Ishikawa (cell line): ENCODE measurements around the gene PDCD1.

Source experiments
- CREB1 ChIP-seq: IDR thresholded peaks from 2 replicates; pipeline ENCODE4 v1.6.1; 2012; ENCODE audit warnings: low read depth
- EGR1 ChIP-seq: IDR thresholded peaks from 2 replicates; pipeline ENCODE4 v1.6.1; 2012
- EP300 ChIP-seq: IDR thresholded peaks from 2 replicates; pipeline ENCODE4 v1.6.1; 2012; ENCODE audit warnings: borderline replicate concordance
- FOXM1 ChIP-seq: IDR thresholded peaks from 2 replicates; pipeline ENCODE4 v1.6.1; 2012; ENCODE audit warnings: low read depth, borderline replicate concordance
- NFIC ChIP-seq: IDR thresholded peaks from 2 replicates; pipeline ENCODE4 v1.6.1; 2012
- RAD21 ChIP-seq: IDR thresholded peaks from 2 replicates; pipeline ENCODE4 v1.6.1; 2012; ENCODE audit warnings: low read depth
- TAF1 ChIP-seq: IDR thresholded peaks from 2 replicates; pipeline ENCODE4 v1.6.1; 2012; ENCODE audit warnings: low read depth, mild to moderate bottlenecking
- TCF12 ChIP-seq: IDR thresholded peaks from 2 replicates; pipeline ENCODE4 v1.6.1; 2012; ENCODE audit warnings: low read depth
- YY1 ChIP-seq: IDR thresholded peaks from 2 replicates; pipeline ENCODE4 v1.6.1; 2012; ENCODE audit warnings: low read depth
- ZBTB7A ChIP-seq: IDR thresholded peaks from 2 replicates; pipeline ENCODE4 v1.6.1; 2012; ENCODE audit warnings: low read depth
- TF ChIP-seq, protein P1 (sequence below): IDR thresholded peaks from 2 replicates; pipeline ENCODE4 v1.6.1; 2012; ENCODE audit warnings: low read depth, mild to moderate bottlenecking
- TF ChIP-seq, protein P2 (sequence below): IDR thresholded peaks from 2 replicates; pipeline ENCODE4 v1.6.1; 2012
- TF ChIP-seq, protein P3 (sequence below): IDR thresholded peaks from 2 replicates; pipeline ENCODE4 v1.6.1; 2012

DNA sequence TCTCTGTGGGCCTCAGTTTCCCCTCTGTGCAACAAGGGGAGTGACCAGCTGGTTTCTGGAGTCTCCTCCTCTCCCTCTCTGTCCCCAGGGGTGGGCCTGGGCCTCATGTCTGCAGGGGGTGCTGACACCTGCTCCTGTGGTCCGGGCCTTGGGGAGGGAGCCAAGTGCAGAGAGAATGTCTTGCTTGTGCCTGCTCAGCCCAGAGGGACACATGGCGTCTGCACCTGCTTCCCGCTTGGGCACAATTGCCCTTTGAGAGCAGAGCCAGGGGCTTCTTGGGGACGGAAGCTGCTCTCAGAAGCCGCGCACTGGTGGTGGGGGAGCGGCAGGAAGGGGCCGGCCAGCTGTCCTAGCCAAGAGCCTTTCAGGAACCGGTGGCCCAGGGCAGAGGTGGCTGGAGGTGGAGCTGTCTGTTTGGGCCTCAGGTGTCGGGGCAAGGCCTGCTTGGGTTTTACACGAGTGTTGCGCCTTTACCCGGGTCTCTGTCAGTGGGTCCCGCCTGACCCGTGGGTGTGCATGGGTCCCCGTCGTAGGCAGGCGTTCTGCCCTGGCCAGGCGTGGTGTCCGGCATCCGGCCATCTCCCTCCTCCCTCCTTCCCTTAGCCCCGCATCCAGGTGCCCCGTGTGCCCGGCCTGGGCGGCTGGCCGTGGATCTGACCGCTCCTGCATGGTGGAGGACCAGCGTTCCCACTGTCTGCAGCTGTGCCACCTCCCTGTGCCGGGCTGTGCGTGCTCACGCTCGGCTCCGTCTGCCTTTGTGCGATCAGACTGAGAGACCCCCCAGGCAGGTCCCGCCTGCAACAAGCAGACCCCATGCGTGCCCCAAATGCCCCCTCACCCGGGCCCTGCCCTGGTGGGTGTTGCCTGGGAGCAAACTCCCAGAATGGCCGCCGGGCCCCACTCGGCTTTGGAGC is 45.7 kb downstream of the PDCD1 start:
- no peak for TF ChIP-seq NFIC
- TF ChIP-seq FOXM1: no peak
- no peak for TF ChIP-seq TAF1
- TF ChIP-seq, protein P1, sequence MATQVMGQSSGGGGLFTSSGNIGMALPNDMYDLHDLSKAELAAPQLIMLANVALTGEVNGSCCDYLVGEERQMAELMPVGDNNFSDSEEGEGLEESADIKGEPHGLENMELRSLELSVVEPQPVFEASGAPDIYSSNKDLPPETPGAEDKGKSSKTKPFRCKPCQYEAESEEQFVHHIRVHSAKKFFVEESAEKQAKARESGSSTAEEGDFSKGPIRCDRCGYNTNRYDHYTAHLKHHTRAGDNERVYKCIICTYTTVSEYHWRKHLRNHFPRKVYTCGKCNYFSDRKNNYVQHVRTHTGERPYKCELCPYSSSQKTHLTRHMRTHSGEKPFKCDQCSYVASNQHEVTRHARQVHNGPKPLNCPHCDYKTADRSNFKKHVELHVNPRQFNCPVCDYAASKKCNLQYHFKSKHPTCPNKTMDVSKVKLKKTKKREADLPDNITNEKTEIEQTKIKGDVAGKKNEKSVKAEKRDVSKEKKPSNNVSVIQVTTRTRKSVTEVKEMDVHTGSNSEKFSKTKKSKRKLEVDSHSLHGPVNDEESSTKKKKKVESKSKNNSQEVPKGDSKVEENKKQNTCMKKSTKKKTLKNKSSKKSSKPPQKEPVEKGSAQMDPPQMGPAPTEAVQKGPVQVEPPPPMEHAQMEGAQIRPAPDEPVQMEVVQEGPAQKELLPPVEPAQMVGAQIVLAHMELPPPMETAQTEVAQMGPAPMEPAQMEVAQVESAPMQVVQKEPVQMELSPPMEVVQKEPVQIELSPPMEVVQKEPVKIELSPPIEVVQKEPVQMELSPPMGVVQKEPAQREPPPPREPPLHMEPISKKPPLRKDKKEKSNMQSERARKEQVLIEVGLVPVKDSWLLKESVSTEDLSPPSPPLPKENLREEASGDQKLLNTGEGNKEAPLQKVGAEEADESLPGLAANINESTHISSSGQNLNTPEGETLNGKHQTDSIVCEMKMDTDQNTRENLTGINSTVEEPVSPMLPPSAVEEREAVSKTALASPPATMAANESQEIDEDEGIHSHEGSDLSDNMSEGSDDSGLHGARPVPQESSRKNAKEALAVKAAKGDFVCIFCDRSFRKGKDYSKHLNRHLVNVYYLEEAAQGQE: no peak
- no peak for TF ChIP-seq YY1
- no peak for TF ChIP-seq RAD21
- no peak for TF ChIP-seq EP300
- TF ChIP-seq, protein P2, sequence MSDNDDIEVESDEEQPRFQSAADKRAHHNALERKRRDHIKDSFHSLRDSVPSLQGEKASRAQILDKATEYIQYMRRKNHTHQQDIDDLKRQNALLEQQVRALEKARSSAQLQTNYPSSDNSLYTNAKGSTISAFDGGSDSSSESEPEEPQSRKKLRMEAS: no peak
- TF ChIP-seq CREB1: no peak
- no peak for TF ChIP-seq TCF12
- TF ChIP-seq EGR1: no peak
- no peak for TF ChIP-seq ZBTB7A
- TF ChIP-seq, protein P3, sequence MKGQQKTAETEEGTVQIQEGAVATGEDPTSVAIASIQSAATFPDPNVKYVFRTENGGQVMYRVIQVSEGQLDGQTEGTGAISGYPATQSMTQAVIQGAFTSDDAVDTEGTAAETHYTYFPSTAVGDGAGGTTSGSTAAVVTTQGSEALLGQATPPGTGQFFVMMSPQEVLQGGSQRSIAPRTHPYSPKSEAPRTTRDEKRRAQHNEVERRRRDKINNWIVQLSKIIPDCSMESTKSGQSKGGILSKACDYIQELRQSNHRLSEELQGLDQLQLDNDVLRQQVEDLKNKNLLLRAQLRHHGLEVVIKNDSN: no peak
